SK-N-SH (cell line): ENCODE results near the gene SLC23A1. TPM values are rescaled to one million over a fixed set of nuclear protein-coding genes. Genes with fewer than 3 reads are reported as not detected.

Experiments
- CTCF ChIA-PET: fragments of 300-600, 350-600 bp; formaldehyde crosslinking; extraction: SDS; loops from one replicate; lab custom pipeline; 2021; lab: Yijun Ruan, JAX
- POLR2A ChIA-PET: fragments of 350-600 bp; sonication (Branson Sonifier 250); formaldehyde crosslinking; extraction: SDS; loops from one replicate; lab custom pipeline; 2020; ENCODE audit warnings: antibody characterized with exemption, inconsistent platforms; lab: Yijun Ruan, JAX
- DNase-seq: peaks from one replicate; pipeline ENCODE4 v3.0.0; 2012
- H2AFZ ChIP-seq: fragments of 200-600 bp; sonication (generic); 2 replicates; pipeline ENCODE4 v1.8.1; 2016; ENCODE audit warnings: antibody characterized with exemption, mild to moderate bottlenecking, low read depth
- H3F3A ChIP-seq: fragments of 200-600 bp; sonication (generic); replicated peaks from 2 replicates; pipeline ENCODE3; 2016; ENCODE audit warnings: antibody characterized with exemption, mild to moderate bottlenecking; ENCODE audit not compliant: insufficient read depth
- H3K27ac ChIP-seq, 2 experiments: fragments of 200-500 bp in 1 of 2; fragments of 200-600 bp in 1 of 2; sonication (Bioruptor generic) in 1 of 2; sonication (generic), shearing (Covaris generic) in 1 of 2; 2 replicates each; pipeline versions ENCODE4 v1.5.1 to v1.6.1; 2014 to 2016; ENCODE audit warnings: low read depth in 2 of 2, inconsistent platforms in 1 of 2, low read length in 1 of 2, mild to moderate bottlenecking in 1 of 2, mixed read lengths in 1 of 2
- H3K27me3 ChIP-seq: fragments of 200-600 bp; sonication (generic), shearing (Covaris generic); 2 replicates; pipeline ENCODE4 v1.6.1; 2016; ENCODE audit warnings: mixed run types; ENCODE audit not compliant: insufficient read depth
- H3K36me3 ChIP-seq, 2 experiments: fragments of 200-500 bp in 1 of 2; fragments of 200-600 bp in 1 of 2; sonication (Bioruptor generic) in 1 of 2; sonication (generic) in 1 of 2; replicated peaks in 1 of 2; 2 replicates each; pipeline versions ENCODE3 to v1.5.1; 2014 to 2016; ENCODE audit warnings: low read length in 1 of 2, mild to moderate bottlenecking in 1 of 2; ENCODE audit not compliant: insufficient read depth in 2 of 2, control insufficient read depth in 1 of 2
- H3K4me1 ChIP-seq, 2 experiments: fragments of 200-500 bp in 1 of 2; fragments of 200-600 bp in 1 of 2; sonication (Bioruptor generic) in 1 of 2; sonication (generic), shearing (Covaris generic) in 1 of 2; 2 replicates each; pipeline versions ENCODE4 v1.5.1 to v1.6.1; 2014 to 2016; ENCODE audit warnings: low read depth in 1 of 2, low read length in 1 of 2, mixed run types in 1 of 2; ENCODE audit not compliant: insufficient read depth in 2 of 2, control insufficient read depth in 1 of 2
- H3K4me2 ChIP-seq: fragments of 200-600 bp; sonication (generic), shearing (Covaris generic); 2 replicates; pipeline ENCODE4 v1.6.1; 2017; ENCODE audit warnings: mixed run types
- H3K4me3 ChIP-seq, 2 experiments: fragments of 200-500 bp in 1 of 2; fragments of 200-600 bp in 1 of 2; sonication (Bioruptor generic) in 1 of 2; sonication (generic), shearing (Covaris generic) in 1 of 2; 2 replicates each; pipeline versions ENCODE4 v1.5.1 to v1.8.1; 2014 to 2016; ENCODE audit warnings: low read depth in 2 of 2, inconsistent platforms in 1 of 2, low read length in 1 of 2, mild to moderate bottlenecking in 1 of 2, mixed read lengths in 1 of 2, moderate library complexity in 1 of 2
- H3K79me2 ChIP-seq: fragments of 200-600 bp; sonication (generic); 2 replicates; pipeline ENCODE4 v1.8.1; 2017; ENCODE audit warnings: mild to moderate bottlenecking; ENCODE audit not compliant: insufficient read depth
- H3K9ac ChIP-seq: fragments of 200-600 bp; sonication (generic); 2 replicates; pipeline ENCODE4 v1.6.1; 2017; ENCODE audit warnings: mixed run types
- H3K9me2 ChIP-seq: fragments of 200-600 bp; sonication (generic); 2 replicates; pipeline ENCODE4 v1.6.1; 2017; ENCODE audit warnings: mixed run types
- H3K9me3 ChIP-seq: fragments of 200-600 bp; sonication (generic); 2 replicates; pipeline ENCODE4 v1.6.1; 2017; ENCODE audit warnings: mixed run types, mild to moderate bottlenecking, moderate library complexity
- H4K20me1 ChIP-seq: fragments of 200-600 bp; sonication (generic); 2 replicates; pipeline ENCODE4 v1.6.1; 2017; ENCODE audit warnings: mild to moderate bottlenecking, mixed run types; ENCODE audit not compliant: insufficient read depth
- CTCF ChIP-seq: fragments of 200-600 bp; sonication (generic); IDR thresholded peaks from 2 replicates; pipeline ENCODE4 v1.6.1; 2017; ENCODE audit warnings: antibody characterized with exemption, mild to moderate bottlenecking, moderate library complexity
- ELF1 ChIP-seq: IDR thresholded peaks from 2 replicates; pipeline ENCODE4 v1.4.0; 2012
- EP300 ChIP-seq, 2 experiments: IDR thresholded peaks; 2 replicates each; pipeline versions ENCODE4 v1.4.0 to v1.6.1; 2012; ENCODE audit warnings: borderline replicate concordance in 1 of 2, low read depth in 1 of 2, low read length in 1 of 2
- FOSL2 ChIP-seq: IDR thresholded peaks from 2 replicates; pipeline ENCODE4 v1.4.0; 2012; ENCODE audit warnings: low read depth, mild to moderate bottlenecking, moderate library complexity, borderline replicate concordance
- MXI1 ChIP-seq: IDR thresholded peaks from 2 replicates; pipeline ENCODE4 v1.6.1; 2012; ENCODE audit warnings: mild to moderate bottlenecking, low read depth, low read length, improper control_type of control experiment
- NFIC ChIP-seq: IDR thresholded peaks from 2 replicates; pipeline ENCODE4 v1.4.0; 2012; ENCODE audit warnings: borderline replicate concordance
- PBX3 ChIP-seq: IDR thresholded peaks from 2 replicates; pipeline ENCODE4; 2012
- POLR2AphosphoS5 ChIP-seq: IDR thresholded peaks from 2 replicates; pipeline ENCODE4 v1.6.1; 2012; ENCODE audit warnings: low read depth, low read length
- SIN3A ChIP-seq: IDR thresholded peaks from 2 replicates; pipeline ENCODE4 v1.6.1; 2012; ENCODE audit warnings: low read depth, mild to moderate bottlenecking, low read length, moderate library complexity, borderline replicate concordance
- SMC3 ChIP-seq: IDR thresholded peaks from 2 replicates; pipeline ENCODE4 v1.6.1; 2012; ENCODE audit warnings: low read depth, low read length, improper control_type of control experiment
- TCF12 ChIP-seq: IDR thresholded peaks from 2 replicates; pipeline ENCODE4 v1.4.0; 2012
- USF2 ChIP-seq: fragments of 150-350 bp; IDR thresholded peaks from 2 replicates; pipeline ENCODE4 v1.6.1; 2017; ENCODE audit warnings: antibody characterized with exemption, low read length, low read depth, borderline replicate concordance
- ZBTB33 ChIP-seq: IDR thresholded peaks from 2 replicates; pipeline ENCODE4 v1.4.0; 2012; ENCODE audit warnings: low read depth, borderline replicate concordance
- WGBS: methylation state at CpG from one replicate; pipeline ENCODE4 v1.1.6; 2017; ENCODE audit warnings: low lambda C conversion rate; 5-methylcytosine and 5-hydroxymethylcytosine counted together
- polyA plus RNA-seq, 3 experiments: library from polyadenylated mRNA; depleted of rRNA; stranded (reverse); fragments of >200 nt; gene quantifications; 2 replicates each; pipeline ENCODE4 v1.2.3, GENCODE V29; 2012

Gene SLC23A1
- polyA plus RNA-seq, 1 of the 3 experiments (the other 2 are of a cell fraction), result not detected

GRCh38 chr5:139391570-139392323 lies 8.7 kb upstream of the SLC23A1 start:
- Histone ChIP-seq H3K9me2 (no peaks in the 10 kb centered on the region), H3K4me1 (peaks cover 0 to 3% of the 10 kb centered on the region in 2 experiments; a peak in 1 of 4 replicates), H3K79me2 (no peaks in the 10 kb centered on the region), H3K36me3 (no peaks in the 10 kb centered on the region), H3K9me3 (no peaks in the 10 kb centered on the region), H3K4me2 (no peak overlapping the region), H2AFZ (no peak overlapping the region), H3F3A (no peaks in the 10 kb centered on the region), H3K27me3 (peaks cover 12% of the 10 kb centered on the region; the same call in 1 of the 2 replicates), H4K20me1 (no peaks in the 10 kb centered on the region), H3K27ac (no peak overlapping the region), H3K4me3 (no peak overlapping the region), H3K9ac (no peak overlapping the region)
- 77% methylated on average over 33 of the region's 33 CpGs for WGBS
- TF ChIP-seq SMC3 (no peak), CTCF (no peak), ZBTB33 (no peak), FOSL2 (no peak), ELF1 (no peak), EP300 (IDR thresholded peaks at IDR 0.05; ENCODE audit: borderline replicate concordance in 1 of 2, low read depth in 1 of 2, low read length in 1 of 2) (no peak), MXI1 (no peak), POLR2AphosphoS5 (no peak), PBX3 (no peak), SIN3A (no peak), TCF12 (no peak), NFIC (no peak), USF2 (no peak)
- CTCF ChIA-PET, result interaction anchor here (1.1 to 6.3 kb wide), 3 partner anchors 11 to 23 kb away, joined by 4 to 29 read pairs (median 6); partner anchors contain the start of gene SPATA24
- POLR2A ChIA-PET, result no interaction called here
- no peak for DNase-seq
